MM.1S (cell line): ENCODE data around the gene EXD2.
A peak's percentile ranks its signal among the peaks of the same experiment; 100 is the strongest.
"Not testable (repeated sequence)": the region's sequence is repeated elsewhere in the genome, so short reads cannot be mapped to it uniquely, and the experiment has no call there.

Source experiments
- DNase-seq: peaks from one replicate; pipeline ENCODE4 v3.0.0-alpha.2; 2015
- H2AFZ ChIP-seq: fragments of 300-600 bp; sonication (generic); 2 replicates; pipeline ENCODE4 v1.6.0; 2016; ENCODE audit warnings: antibody characterized with exemption, low read length
- H3F3A ChIP-seq: fragments of 300-600 bp; sonication (generic); 2 replicates; pipeline ENCODE4 v1.6.1; 2016; ENCODE audit warnings: mild to moderate bottlenecking, antibody characterized with exemption, low read length, moderate library complexity, mixed read lengths; ENCODE audit not compliant: insufficient read depth
- H3K27ac ChIP-seq: fragments of 300-600 bp; sonication (generic); 2 replicates; pipeline ENCODE4 v1.5.1; 2016; ENCODE audit warnings: mild to moderate bottlenecking, low read length
- H3K27me3 ChIP-seq: fragments of 300-600 bp; sonication (generic); replicated peaks from 2 replicates; pipeline ENCODE4 v1.6.0; 2016; ENCODE audit warnings: low read length; ENCODE audit not compliant: insufficient read depth
- H3K36me3 ChIP-seq: fragments of 300-600 bp; sonication (generic); replicated peaks from 2 replicates; pipeline ENCODE4 v1.6.1; 2016; ENCODE audit warnings: mild to moderate bottlenecking, low read length, mixed read lengths; ENCODE audit not compliant: insufficient read depth
- H3K4me1 ChIP-seq: fragments of 300-600 bp; sonication (generic); 2 replicates; pipeline ENCODE4 v1.6.1; 2016; ENCODE audit warnings: low read length, mixed read lengths
- H3K4me2 ChIP-seq: fragments of 300-600 bp; sonication (generic); 2 replicates; pipeline ENCODE4 v1.6.0; 2016; ENCODE audit warnings: low read depth, low read length
- H3K4me3 ChIP-seq: fragments of 300-600 bp; sonication (generic); 2 replicates; pipeline ENCODE4 v1.5.1; 2016; ENCODE audit warnings: low read length, mixed read lengths
- H3K79me2 ChIP-seq: fragments of 300-600 bp; sonication (generic); 2 replicates; pipeline ENCODE4 v1.6.1; 2016; ENCODE audit warnings: mixed run types, low read length, mixed read lengths
- H3K9ac ChIP-seq: fragments of 300-600 bp; sonication (generic); 2 replicates; pipeline ENCODE4 v1.6.1; 2016; ENCODE audit warnings: low read length, mixed read lengths
- H3K9me2 ChIP-seq: fragments of 300-600 bp; sonication (generic); replicated peaks from 2 replicates; pipeline ENCODE4 v1.6.1; 2016; ENCODE audit warnings: mild to moderate bottlenecking, low read length, mixed read lengths; ENCODE audit not compliant: insufficient read depth
- H3K9me3 ChIP-seq: fragments of 300-600 bp; sonication (generic); replicated peaks from 2 replicates; pipeline ENCODE4 v1.6.1; 2016; ENCODE audit warnings: mild to moderate bottlenecking, low read length, mixed read lengths; ENCODE audit not compliant: insufficient read depth
- H4K20me1 ChIP-seq: fragments of 300-600 bp; sonication (generic); 2 replicates; pipeline ENCODE4 v1.6.1; 2016; ENCODE audit warnings: mild to moderate bottlenecking, low read length, moderate library complexity, mixed read lengths; ENCODE audit not compliant: insufficient read depth
- CTCF ChIP-seq: fragments of 300-600 bp; sonication (generic); IDR thresholded peaks from 2 replicates; pipeline ENCODE4 v1.5.1; 2016; ENCODE audit warnings: antibody characterized with exemption, low read length, mixed read lengths
- EZH2 ChIP-seq: fragments of 300-600 bp; sonication (generic); optimal IDR thresholded peaks from 2 replicates; pipeline ENCODE3; 2017; ENCODE audit warnings: low read depth, mild to moderate bottlenecking, antibody characterized with exemption, low read length, mixed read lengths
- EZH2phosphoT487 ChIP-seq: fragments of 300-600 bp; sonication (generic); IDR thresholded peaks from 2 replicates; pipeline ENCODE4 v1.6.1; 2018; ENCODE audit warnings: antibody characterized with exemption, low read length

Gene EXD2

DNA sequence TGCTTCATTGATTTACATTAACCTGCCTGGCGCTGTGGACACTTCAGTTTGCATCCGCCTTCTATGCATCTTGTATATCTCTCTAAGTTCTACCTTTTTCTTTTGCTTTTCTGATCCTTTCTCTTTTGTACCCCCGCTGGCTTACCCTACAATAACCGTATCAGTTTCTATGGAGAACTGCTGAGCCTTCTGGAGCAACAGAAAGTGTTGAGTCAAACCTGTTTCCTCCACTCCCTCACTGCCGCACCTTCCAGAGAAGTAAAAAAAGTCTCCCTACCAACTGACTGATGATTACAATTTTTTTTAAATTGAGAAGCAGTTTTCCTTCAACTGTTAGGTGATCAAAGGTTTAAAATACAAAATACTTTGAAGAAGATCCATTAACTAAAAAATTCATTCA, 17.4 kb downstream of the EXD2 start:
- H3K36me3 ChIP-seq: no peaks in the 10 kb centered on the region
- H3K79me2 ChIP-seq: no peaks in the 10 kb centered on the region
- no peak overlapping the region for H2AFZ ChIP-seq
- no peak overlapping the region; the same call in 1 of the 2 replicates for H3K9ac ChIP-seq
- no peaks in the 10 kb centered on the region for H3K27me3 ChIP-seq
- peak overlapping the region; percentile 57; the same call in 1 of the 2 replicates for H3K27ac ChIP-seq
- DNase-seq: peak; percentile 57
- TF ChIP-seq CTCF (no peak), EZH2phosphoT487 (no peak), EZH2 (no peak)
- peaks cover 7% of the 10 kb centered on the region; the same call in 1 of the 2 replicates for H3K4me1 ChIP-seq
- H3K9me3 ChIP-seq: no peaks in the 10 kb centered on the region
- peak overlapping the region; percentile 52 for H3K4me2 ChIP-seq
- 0 out of 2 replicates have a peak, but pooled peaks cover 4% of the 10 kb centered on the region for H3F3A ChIP-seq
- H3K4me3 ChIP-seq: peak overlapping the region; percentile 47
- H3K9me2 ChIP-seq: no peaks in the 10 kb centered on the region
- no peaks in the 10 kb centered on the region for H4K20me1 ChIP-seq

GRCh38 chr14:69214393-69214792, 23.1 kb downstream of the EXD2 start:
- H3K4me1 ChIP-seq: no peaks in the 10 kb centered on the region
- no peak overlapping the region for H3K9ac ChIP-seq
- H2AFZ ChIP-seq: no peak overlapping the region
- H3K9me2 ChIP-seq: no peaks in the 10 kb centered on the region
- DNase-seq: no peak
- no peaks in the 10 kb centered on the region for H3K36me3 ChIP-seq
- no peaks in the 10 kb centered on the region for H4K20me1 ChIP-seq
- H3K9me3 ChIP-seq: no peaks in the 10 kb centered on the region
- no peak for TF ChIP-seq EZH2phosphoT487
- TF ChIP-seq CTCF: no peak
- no peak for TF ChIP-seq EZH2
- no peaks in the 10 kb centered on the region for H3K79me2 ChIP-seq
- no peak overlapping the region for H3K4me3 ChIP-seq
- H3K27ac ChIP-seq: no peak overlapping the region
- no peak overlapping the region for H3K4me2 ChIP-seq
- H3F3A ChIP-seq: no peaks in the 10 kb centered on the region
- H3K27me3 ChIP-seq: no peaks in the 10 kb centered on the region

DNA sequence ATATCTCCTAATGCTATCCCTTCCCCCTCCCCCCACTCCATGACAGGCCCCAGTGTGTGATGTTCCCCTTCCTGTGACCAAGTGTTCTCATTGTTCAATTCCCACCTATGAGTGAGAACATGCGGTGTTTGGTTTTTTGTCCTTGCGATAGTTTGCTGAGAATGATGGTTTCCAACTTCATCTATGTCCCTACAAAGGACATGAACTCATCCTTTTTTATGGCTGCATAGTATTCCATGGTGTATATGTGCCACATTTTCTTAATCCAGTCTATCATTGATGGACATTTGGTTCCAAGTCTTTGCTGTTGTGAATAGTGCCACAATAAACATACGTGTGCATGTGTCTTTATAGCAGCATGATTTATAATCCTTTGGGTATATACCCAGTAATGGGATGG, 26.4 kb downstream of the EXD2 start:
- H3K4me3 ChIP-seq, DNase-seq, H3K9me2 ChIP-seq, H3K27me3 ChIP-seq, H3K4me1 ChIP-seq, H3K9ac ChIP-seq, H3K27ac ChIP-seq, H3K9me3 ChIP-seq, H3K79me2 ChIP-seq, H4K20me1 ChIP-seq, H3F3A ChIP-seq, H3K4me2 ChIP-seq, H2AFZ ChIP-seq, H3K36me3 ChIP-seq: not testable (repeated sequence)

DNA sequence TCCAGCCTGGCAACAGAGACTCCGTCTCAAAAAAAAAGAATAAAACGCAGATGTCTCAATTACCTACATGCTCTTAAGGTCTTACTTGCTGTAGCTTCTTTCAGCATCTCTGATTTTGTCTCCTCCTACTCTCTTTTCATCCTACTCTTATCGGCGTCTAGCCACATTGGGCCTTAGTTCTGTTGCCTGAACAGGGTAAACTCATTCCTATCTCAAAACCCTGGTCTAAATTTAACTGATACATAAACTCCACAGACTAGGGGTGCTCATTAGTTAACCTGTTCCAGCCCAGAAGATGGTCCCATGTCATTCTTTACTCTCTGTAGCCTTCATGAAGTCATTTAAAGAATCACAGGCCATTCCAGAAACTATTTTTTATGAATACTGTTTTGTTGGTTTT, 33.6 kb downstream of the EXD2 start:
- DNase-seq: no peak
- no peaks in the 10 kb centered on the region for H3K9me2 ChIP-seq
- H3K9ac ChIP-seq: no peak overlapping the region
- no peaks in the 10 kb centered on the region for H3K27me3 ChIP-seq
- no peaks in the 10 kb centered on the region for H4K20me1 ChIP-seq
- H2AFZ ChIP-seq: no peak overlapping the region
- no peaks in the 10 kb centered on the region for H3K4me1 ChIP-seq
- no peaks in the 10 kb centered on the region for H3K36me3 ChIP-seq
- H3K4me2 ChIP-seq: no peak overlapping the region
- TF ChIP-seq EZH2phosphoT487 (no peak), EZH2 (no peak), CTCF (no peak)
- no peaks in the 10 kb centered on the region for H3K9me3 ChIP-seq
- no peak overlapping the region for H3K4me3 ChIP-seq
- H3K79me2 ChIP-seq: no peaks in the 10 kb centered on the region
- no peaks in the 10 kb centered on the region for H3F3A ChIP-seq
- H3K27ac ChIP-seq: no peak overlapping the region
